ENCODE data around the gene UGGT1.

DNA sequence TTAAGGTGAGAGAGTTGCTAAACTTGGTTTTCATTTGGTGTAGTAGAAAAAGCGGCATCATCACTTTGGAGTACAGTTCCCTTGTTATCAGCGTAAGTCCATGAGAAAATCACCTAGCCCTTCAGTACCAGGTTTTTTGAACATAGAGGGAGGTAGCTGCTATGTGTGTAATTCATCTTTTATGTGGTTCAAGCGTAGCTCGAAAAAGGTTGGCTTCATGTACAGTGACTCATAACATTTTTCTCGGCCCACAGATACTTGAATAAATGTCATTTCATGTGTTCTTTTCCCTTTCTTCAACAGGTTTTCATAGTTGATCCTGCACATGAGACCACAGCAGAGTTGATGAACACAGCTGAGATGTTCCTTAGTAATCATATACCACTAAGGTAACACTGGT, 43.6 kb downstream of the UGGT1 start:
- TF ChIP-seq, protein P1, sequence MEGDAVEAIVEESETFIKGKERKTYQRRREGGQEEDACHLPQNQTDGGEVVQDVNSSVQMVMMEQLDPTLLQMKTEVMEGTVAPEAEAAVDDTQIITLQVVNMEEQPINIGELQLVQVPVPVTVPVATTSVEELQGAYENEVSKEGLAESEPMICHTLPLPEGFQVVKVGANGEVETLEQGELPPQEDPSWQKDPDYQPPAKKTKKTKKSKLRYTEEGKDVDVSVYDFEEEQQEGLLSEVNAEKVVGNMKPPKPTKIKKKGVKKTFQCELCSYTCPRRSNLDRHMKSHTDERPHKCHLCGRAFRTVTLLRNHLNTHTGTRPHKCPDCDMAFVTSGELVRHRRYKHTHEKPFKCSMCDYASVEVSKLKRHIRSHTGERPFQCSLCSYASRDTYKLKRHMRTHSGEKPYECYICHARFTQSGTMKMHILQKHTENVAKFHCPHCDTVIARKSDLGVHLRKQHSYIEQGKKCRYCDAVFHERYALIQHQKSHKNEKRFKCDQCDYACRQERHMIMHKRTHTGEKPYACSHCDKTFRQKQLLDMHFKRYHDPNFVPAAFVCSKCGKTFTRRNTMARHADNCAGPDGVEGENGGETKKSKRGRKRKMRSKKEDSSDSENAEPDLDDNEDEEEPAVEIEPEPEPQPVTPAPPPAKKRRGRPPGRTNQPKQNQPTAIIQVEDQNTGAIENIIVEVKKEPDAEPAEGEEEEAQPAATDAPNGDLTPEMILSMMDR (IDR thresholded peaks at IDR 0.05) = no peak
- no peak for TF ChIP-seq POLR2A (IDR thresholded peaks at IDR 0.05)

Measured in testis (tissue), 2 donors.